Stimulated activated CD8-positive, alpha-beta memory T cell treated with anti-CD3 and anti-CD28 coated beads, Interleukin-4, amount 100 ng/mL, for 1 hour (primary cell): ENCODE data around the gene TPST2.
A peak's percentile ranks its signal among the peaks of the same experiment; 100 is the strongest.
"Not testable (repeated sequence)": the region's sequence is repeated elsewhere in the genome, so short reads cannot be mapped to it uniquely, and the experiment has no call there.

Experiments
- DNase-seq, 2 donors: peaks; one replicate each; pipeline ENCODE4 v3.0.0-alpha.2; 2020; ENCODE audit warnings: low read depth in 2 of 2, low spot score in 1 of 2

Gene TPST2

GRCh38 chr22:26534874-26535602 lies 54.9 kb downstream of the TPST2 start:
- DNase-seq: no peak

DNA sequence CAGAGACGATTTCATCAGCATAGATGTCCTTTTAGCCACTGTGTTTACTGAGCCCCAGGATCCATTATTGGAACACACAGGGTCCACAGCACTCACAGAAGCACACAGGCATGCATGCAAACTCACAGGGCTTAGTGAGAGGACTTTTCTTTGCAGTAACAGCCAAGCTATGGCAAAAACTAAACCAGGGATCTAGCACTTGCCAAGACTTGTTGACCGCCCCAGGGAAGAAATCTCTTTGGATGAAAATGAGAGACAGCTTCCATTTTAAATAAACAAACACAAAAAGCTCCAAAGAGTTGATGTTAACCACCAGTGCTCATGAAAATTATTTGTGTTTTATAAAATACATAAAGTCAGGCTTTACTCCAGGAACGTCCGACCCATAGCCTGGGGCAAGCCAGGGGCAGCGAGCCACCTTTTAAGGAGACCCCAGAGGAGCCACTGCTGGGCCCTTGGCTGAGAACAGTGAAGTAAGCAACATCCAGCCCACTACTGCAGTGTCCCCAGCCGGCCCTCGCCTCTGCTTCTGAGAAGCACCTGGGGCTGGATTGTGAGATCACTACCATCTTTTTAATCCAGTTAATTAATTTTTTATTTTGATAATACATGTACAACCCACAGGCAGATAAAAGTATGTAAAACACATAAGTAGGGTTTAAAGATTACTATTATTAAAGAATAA lies 55.6 kb downstream of the TPST2 start:
- no peak for DNase-seq

DNA sequence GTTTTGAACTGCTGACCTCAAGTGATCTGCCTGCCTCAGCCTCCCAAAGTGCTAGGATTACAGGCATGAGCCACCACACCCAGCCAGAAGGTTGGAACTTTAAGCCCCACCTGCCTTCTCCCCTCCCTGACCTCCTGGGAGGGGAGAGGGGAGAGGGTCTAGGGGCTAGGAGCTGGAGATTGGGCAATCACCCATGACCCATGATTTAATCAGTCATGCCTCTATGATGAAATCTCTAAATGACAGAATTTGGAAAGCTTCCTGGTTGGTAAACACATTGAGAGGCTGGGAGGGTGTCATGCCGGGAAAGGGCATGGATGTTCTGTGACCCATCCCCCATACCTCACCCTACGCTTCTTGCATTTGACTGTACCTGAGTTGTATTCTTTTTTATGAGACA lies 60.6 kb downstream of the TPST2 start:
- no peak for DNase-seq

- not testable (repeated sequence) for DNase-seq
These were observed 61.4 kb downstream of the TPST2 start for GRCh38 chr22:26528518-26528917.

GRCh38 chr22:26527574-26528465 lies 62.1 kb downstream of the TPST2 start:
- no peak for DNase-seq

- no peak for DNase-seq
These were observed 62.8 kb downstream of the TPST2 start for GRCh38 chr22:26527167-26527566.

- no peak for DNase-seq
These were observed 63.9 kb downstream of the TPST2 start for GRCh38 chr22:26525946-26526564.

DNA sequence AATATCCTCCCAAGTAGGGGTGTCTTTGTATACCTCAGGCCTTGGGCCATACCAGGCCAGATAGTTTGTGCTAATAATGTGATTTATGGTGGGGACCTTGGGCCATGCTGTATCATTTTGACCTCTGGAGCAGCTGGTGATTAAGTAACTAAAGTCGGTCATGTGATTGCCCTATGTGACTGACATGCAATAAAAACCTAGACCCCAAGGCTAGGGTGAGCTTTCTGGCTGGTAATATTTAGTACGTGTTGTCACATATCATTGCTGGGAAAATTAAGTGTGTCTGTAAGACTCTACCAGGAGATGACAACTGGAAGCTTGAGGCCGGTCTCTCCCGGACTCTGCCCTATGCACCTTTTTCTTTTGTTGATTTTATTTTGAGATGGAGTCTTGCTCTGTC lies 65.1 kb downstream of the TPST2 start:
- no peak for DNase-seq

DNA sequence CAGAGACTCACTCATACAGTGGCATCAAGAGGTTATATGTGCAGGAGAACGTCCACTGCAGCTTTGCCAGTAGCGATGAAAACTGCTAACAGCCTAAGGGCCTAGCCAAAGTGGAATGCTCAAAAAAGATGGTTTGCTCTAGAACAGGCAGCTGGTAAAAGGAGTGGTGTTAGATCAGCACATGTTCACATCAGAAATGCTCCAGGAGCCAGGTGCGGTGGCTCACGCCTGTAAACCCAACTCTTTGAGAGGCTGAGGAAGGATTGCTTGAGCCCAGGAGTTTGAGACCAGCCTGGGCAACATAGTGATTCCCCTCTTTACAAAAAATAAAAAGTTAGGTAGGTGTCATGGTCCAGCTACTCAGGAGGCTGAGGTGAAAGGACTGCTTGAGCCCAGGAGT lies 67.3 kb downstream of the TPST2 start:
- DNase-seq: no peak

GRCh38 chr22:26522012-26522411 lies 67.9 kb downstream of the TPST2 start:
- no peak for DNase-seq

GRCh38 chr22:26517429-26517828 lies 72.5 kb downstream of the TPST2 start:
- DNase-seq: no peak

DNA sequence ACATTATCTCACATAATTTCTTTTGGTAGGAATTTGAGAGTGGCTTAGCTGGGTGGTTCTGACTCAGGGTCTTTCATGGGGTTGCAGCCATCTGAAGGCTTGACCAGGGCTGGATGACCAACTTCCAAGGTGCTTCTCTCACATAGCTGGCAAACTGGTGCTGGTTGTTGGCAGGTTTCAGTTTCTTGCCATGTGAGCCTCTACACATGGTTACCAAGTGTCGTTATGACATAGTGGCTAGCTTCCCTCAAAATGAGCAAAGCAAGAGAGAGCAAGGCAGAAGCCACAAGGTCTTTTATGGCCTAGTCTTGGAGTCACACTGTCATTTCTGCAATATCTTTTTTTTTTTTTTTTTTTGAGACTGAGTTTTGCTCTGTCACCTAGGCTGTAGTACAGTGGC lies 73.4 kb downstream of the TPST2 start:
- DNase-seq: no peak

- DNase-seq: no peak
These were observed 74.0 kb downstream of the TPST2 start for GRCh38 chr22:26515931-26516330.

DNA sequence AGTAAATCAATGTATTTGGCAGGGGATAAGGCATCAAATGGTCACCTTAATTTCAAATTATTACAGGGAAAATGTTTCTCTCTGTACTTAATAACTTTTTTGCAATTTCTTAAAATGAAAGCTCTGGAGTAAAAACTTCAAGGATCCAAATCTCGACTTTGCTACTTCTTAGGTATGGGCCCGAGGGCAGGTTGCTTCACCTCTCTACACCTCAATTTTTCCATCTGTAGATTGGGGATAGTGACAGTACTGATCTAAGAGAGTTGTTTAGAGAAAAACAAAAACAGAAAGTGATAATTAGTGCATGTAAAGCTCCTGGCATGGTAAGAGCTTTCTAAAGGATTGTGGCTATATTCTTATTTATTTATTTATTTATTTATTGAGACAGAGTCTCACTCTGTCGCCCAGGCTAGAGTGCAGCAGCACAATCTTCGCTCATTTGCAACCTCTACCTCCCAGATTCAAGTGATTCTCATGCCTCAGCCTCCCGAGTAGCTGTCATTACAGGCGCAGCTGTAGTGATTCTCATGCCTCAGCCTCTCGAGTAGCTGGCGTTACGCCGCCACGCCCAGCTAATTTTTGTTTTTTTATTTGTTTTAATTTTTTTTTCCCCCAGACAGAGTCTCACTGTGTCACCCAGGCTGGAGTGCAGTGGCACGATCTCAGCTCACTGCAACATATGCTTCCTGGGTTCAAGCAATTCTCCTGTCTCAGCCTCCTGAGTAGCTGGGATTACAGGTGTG lies 75.3 kb downstream of the TPST2 start:
- no peak for DNase-seq

DNA sequence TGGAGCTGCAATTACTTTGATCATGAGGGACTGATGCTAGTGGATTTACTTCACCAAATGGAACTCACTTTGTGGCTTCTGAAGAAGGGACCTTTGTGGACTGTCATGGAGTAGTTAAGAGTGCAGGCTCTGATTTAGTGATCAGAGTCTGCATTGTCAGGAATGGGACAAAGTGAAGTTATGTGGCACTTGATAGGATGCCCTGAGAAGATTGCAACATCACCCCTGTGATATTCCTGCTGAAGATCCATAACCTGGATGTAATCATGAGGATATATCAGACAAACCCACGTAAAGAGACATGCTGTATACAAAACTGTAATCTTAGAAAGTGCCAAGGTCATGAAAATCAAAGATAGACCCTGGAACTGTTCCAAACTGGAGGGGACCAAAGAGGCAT lies 76.1 kb downstream of the TPST2 start:
- DNase-seq: no peak

GRCh38 chr22:26512149-26512793 lies 77.7 kb downstream of the TPST2 start, which contains the start of gene TFIP11:
TSS of gene TFIP11 (minus strand) at chr22:26512473. CDS start at chr22:26510272, 2,201 bp downstream.
- peak; percentile 77 to 81 for DNase-seq

- no peak for DNase-seq
These were observed 81.8 kb downstream of the TPST2 start for GRCh38 chr22:26508148-26508547.

- DNase-seq: no peak
These were observed 86.2 kb downstream of the TPST2 start for GRCh38 chr22:26503758-26504157.

DNA sequence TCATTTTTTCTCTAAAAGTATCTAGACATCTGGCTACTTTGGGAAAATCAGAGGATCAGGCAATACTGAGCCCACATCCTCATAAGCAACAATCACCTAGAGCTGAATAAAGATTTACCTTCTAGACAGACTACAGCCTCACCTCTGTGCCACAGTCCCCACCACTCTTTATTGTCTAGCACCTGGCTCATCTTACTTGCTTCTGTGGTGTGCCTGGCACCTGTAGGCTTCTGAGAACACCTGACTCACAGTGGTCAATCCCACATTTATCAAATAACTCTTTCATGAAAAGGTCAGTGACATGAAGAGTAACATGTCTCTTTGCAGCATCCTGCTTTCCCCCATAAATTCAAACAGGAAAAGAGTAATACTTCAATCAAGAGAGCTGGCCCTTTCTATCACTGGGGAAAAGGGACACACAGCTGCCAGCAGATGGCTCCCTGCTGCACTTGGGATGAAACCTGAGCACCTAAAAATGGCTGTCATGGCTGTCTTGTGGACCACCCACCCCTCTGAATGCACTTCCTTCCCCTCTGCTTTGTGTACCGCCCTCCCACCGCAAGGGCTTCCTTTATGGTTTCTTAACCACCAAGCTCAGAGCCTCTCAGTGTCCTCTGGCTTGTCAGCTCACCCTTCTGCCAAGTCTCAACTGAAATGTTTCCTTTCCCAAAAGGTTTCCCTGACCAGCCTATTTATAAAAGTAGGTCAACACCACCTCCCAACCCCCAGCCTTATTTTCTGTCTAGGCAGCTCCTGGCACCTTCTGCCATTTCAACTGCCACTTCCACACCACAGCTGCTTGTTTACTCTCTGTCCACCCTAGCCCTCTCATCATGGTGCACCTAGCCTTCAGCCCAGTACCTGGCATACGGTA lies 87.0 kb downstream of the TPST2 start:
- peak; percentile 33 to 34 for DNase-seq
